DLD1 (cell line): Measurements from ENCODE around the gene PPP1R1B.

Experiments used
- in situ Hi-C: cut with HindIII; loops from 2 replicates; pipeline ENCODE4 v1.10.0; 2017; ENCODE audit warnings: low sequenced_read_pairs

The PPP1R1B gene

GRCh38 chr17:39678340-39679116 lies 51.8 kb downstream of the PPP1R1B start:
- in situ Hi-C loops = loop anchor here (10.0 kb wide), 1 partner anchor 64 kb away; no protein-coding TSS in a partner anchor

GRCh38 chr17:39679521-39680192 lies 52.9 kb downstream of the PPP1R1B start:
- in situ Hi-C loops = loop anchor here (10.0 kb wide), 1 partner anchor 65 kb away; no protein-coding TSS in a partner anchor

GRCh38 chr17:39683295-39683939 lies 56.7 kb downstream of the PPP1R1B start:
- in situ Hi-C loops = no loop called here

GRCh38 chr17:39684369-39685192 lies 57.8 kb downstream of the PPP1R1B start:
- in situ Hi-C loops = no loop called here
